GM23338 (cell line): ENCODE results near the gene CARNS1.

Experiments used
- EZH2 ChIP-seq: fragments of 200-600 bp; sonication (generic); IDR thresholded peaks from one replicate; pipeline ENCODE4 v1.8.0; 2017; ENCODE audit warnings: antibody characterized with exemption, mild to moderate bottlenecking, low read depth; ENCODE audit not compliant: unreplicated experiment
- TF ChIP-seq, protein P1 (sequence below), 2 experiments: fragments of 200-600 bp in 1 of 2; sonication (generic) in 1 of 2; conservative IDR thresholded peaks; 2 replicates each; pipeline versions ENCODE4 v1.5.1 to v1.6.1; 2016 to 2017; ENCODE audit warnings: antibody characterized with exemption in 2 of 2, low read depth in 2 of 2, mild to moderate bottlenecking in 2 of 2, moderate library complexity in 1 of 2
- TF ChIP-seq, protein P2 (sequence below): IDR thresholded peaks from one replicate; pipeline ENCODE4 v1.6.1; 2018; ENCODE audit warnings: antibody characterized with exemption; ENCODE audit not compliant: unreplicated experiment

- TF ChIP-seq, protein P1, sequence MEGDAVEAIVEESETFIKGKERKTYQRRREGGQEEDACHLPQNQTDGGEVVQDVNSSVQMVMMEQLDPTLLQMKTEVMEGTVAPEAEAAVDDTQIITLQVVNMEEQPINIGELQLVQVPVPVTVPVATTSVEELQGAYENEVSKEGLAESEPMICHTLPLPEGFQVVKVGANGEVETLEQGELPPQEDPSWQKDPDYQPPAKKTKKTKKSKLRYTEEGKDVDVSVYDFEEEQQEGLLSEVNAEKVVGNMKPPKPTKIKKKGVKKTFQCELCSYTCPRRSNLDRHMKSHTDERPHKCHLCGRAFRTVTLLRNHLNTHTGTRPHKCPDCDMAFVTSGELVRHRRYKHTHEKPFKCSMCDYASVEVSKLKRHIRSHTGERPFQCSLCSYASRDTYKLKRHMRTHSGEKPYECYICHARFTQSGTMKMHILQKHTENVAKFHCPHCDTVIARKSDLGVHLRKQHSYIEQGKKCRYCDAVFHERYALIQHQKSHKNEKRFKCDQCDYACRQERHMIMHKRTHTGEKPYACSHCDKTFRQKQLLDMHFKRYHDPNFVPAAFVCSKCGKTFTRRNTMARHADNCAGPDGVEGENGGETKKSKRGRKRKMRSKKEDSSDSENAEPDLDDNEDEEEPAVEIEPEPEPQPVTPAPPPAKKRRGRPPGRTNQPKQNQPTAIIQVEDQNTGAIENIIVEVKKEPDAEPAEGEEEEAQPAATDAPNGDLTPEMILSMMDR (conservative IDR thresholded peaks at IDR 0.05; ENCODE audit: low read depth in 2 of 2): no peak
- no peak for TF ChIP-seq EZH2
- TF ChIP-seq, protein P2, sequence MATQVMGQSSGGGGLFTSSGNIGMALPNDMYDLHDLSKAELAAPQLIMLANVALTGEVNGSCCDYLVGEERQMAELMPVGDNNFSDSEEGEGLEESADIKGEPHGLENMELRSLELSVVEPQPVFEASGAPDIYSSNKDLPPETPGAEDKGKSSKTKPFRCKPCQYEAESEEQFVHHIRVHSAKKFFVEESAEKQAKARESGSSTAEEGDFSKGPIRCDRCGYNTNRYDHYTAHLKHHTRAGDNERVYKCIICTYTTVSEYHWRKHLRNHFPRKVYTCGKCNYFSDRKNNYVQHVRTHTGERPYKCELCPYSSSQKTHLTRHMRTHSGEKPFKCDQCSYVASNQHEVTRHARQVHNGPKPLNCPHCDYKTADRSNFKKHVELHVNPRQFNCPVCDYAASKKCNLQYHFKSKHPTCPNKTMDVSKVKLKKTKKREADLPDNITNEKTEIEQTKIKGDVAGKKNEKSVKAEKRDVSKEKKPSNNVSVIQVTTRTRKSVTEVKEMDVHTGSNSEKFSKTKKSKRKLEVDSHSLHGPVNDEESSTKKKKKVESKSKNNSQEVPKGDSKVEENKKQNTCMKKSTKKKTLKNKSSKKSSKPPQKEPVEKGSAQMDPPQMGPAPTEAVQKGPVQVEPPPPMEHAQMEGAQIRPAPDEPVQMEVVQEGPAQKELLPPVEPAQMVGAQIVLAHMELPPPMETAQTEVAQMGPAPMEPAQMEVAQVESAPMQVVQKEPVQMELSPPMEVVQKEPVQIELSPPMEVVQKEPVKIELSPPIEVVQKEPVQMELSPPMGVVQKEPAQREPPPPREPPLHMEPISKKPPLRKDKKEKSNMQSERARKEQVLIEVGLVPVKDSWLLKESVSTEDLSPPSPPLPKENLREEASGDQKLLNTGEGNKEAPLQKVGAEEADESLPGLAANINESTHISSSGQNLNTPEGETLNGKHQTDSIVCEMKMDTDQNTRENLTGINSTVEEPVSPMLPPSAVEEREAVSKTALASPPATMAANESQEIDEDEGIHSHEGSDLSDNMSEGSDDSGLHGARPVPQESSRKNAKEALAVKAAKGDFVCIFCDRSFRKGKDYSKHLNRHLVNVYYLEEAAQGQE: no peak
Observed at GRCh38 chr11:67463186-67463585, 47.7 kb downstream of the CARNS1 start.
